ENCODE data around the gene KRT31. TPM values are rescaled to one million over a fixed set of nuclear protein-coding genes. Genes with fewer than 3 reads are reported as not detected.
"Not testable (repeated sequence)": the region's sequence is repeated elsewhere in the genome, so short reads cannot be mapped to it uniquely, and the experiment has no call there.

The KRT31 gene
- polyA plus RNA-seq, 4 donors, result not detected

GRCh38 chr17:41347869-41348760, 49.3 kb downstream of the KRT31 start:
- DNase-seq (ENCODE audit: low read depth in 4 of 4, low spot score in 2 of 4), result no peak

- DNase-seq (ENCODE audit: low read depth in 4 of 4, low spot score in 2 of 4), result not testable (repeated sequence)
Measured at GRCh38 chr17:41346421-41346820, 51.0 kb downstream of the KRT31 start.

- DNase-seq (ENCODE audit: low read depth in 4 of 4, low spot score in 2 of 4), result no peak
Measured at GRCh38 chr17:41345992-41346391, 51.4 kb downstream of the KRT31 start.

Other genes with a start within 250 kb of the KRT31 start
- not detected for gene KRTAP4-5, start 247.8 kb downstream of the KRT31 start, polyA plus RNA-seq (ENCODE audit: insufficient read length in 4 of 4)
- gene KRTAP4-4, start 236.9 kb downstream of the KRT31 start, polyA plus RNA-seq (ENCODE audit: insufficient read length in 4 of 4), result not detected
- not detected for gene KRTAP4-3, start 229.4 kb downstream of the KRT31 start, polyA plus RNA-seq (ENCODE audit: insufficient read length in 4 of 4)
- not detected for gene KRTAP4-2, start 219.4 kb downstream of the KRT31 start, polyA plus RNA-seq (ENCODE audit: insufficient read length in 4 of 4)
- not detected for gene KRTAP4-1, start 212.7 kb downstream of the KRT31 start, polyA plus RNA-seq (ENCODE audit: insufficient read length in 4 of 4)
- not detected for gene KRTAP9-1, start 207.7 kb downstream of the KRT31 start, polyA plus RNA-seq (ENCODE audit: insufficient read length in 4 of 4)
- gene KRTAP9-2, start 171.0 kb downstream of the KRT31 start, polyA plus RNA-seq (ENCODE audit: insufficient read length in 4 of 4), result not detected
- not detected for gene KRTAP9-3, start 165.2 kb downstream of the KRT31 start, polyA plus RNA-seq (ENCODE audit: insufficient read length in 4 of 4)
- gene KRTAP9-8, start 159.6 kb downstream of the KRT31 start, polyA plus RNA-seq (ENCODE audit: insufficient read length in 4 of 4), result not detected
- not detected for gene KRTAP9-4, start 147.9 kb downstream of the KRT31 start, polyA plus RNA-seq (ENCODE audit: insufficient read length in 4 of 4)
- not detected for gene KRTAP9-9, start 142.2 kb downstream of the KRT31 start, polyA plus RNA-seq (ENCODE audit: insufficient read length in 4 of 4)
- under 1 TPM in 3 of 4 donors, not detected in 1; 0.09 to 0.14 (median 0.10) TPM for gene KRTAP9-6, start 132.2 kb downstream of the KRT31 start, polyA plus RNA-seq (ENCODE audit: insufficient read length in 4 of 4)
- gene KRTAP9-7, start 121.9 kb downstream of the KRT31 start, polyA plus RNA-seq (ENCODE audit: insufficient read length in 4 of 4), result not detected
- gene KRTAP29-1, start 94.8 kb downstream of the KRT31 start, polyA plus RNA-seq (ENCODE audit: insufficient read length in 4 of 4), result not detected
- not detected for gene KRTAP16-1, start 88.3 kb downstream of the KRT31 start, polyA plus RNA-seq (ENCODE audit: insufficient read length in 4 of 4)
- not detected for gene KRTAP17-1, start 81.9 kb downstream of the KRT31 start, polyA plus RNA-seq (ENCODE audit: insufficient read length in 4 of 4)
- not detected for gene KRT33A, start 46.8 kb downstream of the KRT31 start, polyA plus RNA-seq (ENCODE audit: insufficient read length in 4 of 4)
- gene KRT33B, start 27.8 kb downstream of the KRT31 start, polyA plus RNA-seq (ENCODE audit: insufficient read length in 4 of 4), result not detected
- not detected for gene KRT34, start 15.3 kb downstream of the KRT31 start, polyA plus RNA-seq (ENCODE audit: insufficient read length in 4 of 4)
- not detected for gene KRT37, start 27.0 kb upstream of the KRT31 start, polyA plus RNA-seq (ENCODE audit: insufficient read length in 4 of 4)
- gene KRT38, start 43.4 kb upstream of the KRT31 start, polyA plus RNA-seq (ENCODE audit: insufficient read length in 4 of 4), result not detected
- not detected for gene KRT32, start 69.8 kb upstream of the KRT31 start, polyA plus RNA-seq (ENCODE audit: insufficient read length in 4 of 4)
- under 1 TPM in 2 of 4 donors, not detected in 2; 0.10 to 0.14 TPM for gene KRT35, start 83.5 kb upstream of the KRT31 start, polyA plus RNA-seq (ENCODE audit: insufficient read length in 4 of 4)
- gene KRT36, start 92.3 kb upstream of the KRT31 start, polyA plus RNA-seq (ENCODE audit: insufficient read length in 4 of 4), result not detected
- under 1 TPM; 0.31 to 0.93 (median 0.40) TPM for gene KRT13, start 108.0 kb upstream of the KRT31 start, polyA plus RNA-seq (ENCODE audit: insufficient read length in 4 of 4)
- 1 to 10 TPM in 2 of 4 donors, under 1 TPM in 2; 0.49 to 2.6 (median 1.2) TPM for gene KRT15, start 121.3 kb upstream of the KRT31 start, polyA plus RNA-seq (ENCODE audit: insufficient read length in 4 of 4)
- 100 to 1,000 TPM; 165 to 257 (median 212) TPM for gene KRT19, start 130.7 kb upstream of the KRT31 start, polyA plus RNA-seq (ENCODE audit: insufficient read length in 4 of 4)
- not detected for gene KRT9, start 174.5 kb upstream of the KRT31 start, polyA plus RNA-seq (ENCODE audit: insufficient read length in 4 of 4)
- gene KRT14, start 189.3 kb upstream of the KRT31 start, polyA plus RNA-seq (ENCODE audit: insufficient read length in 4 of 4), result under 1 TPM in 3 of 4 donors, not detected in 1; 0.16 to 0.70 (median 0.51) TPM
- gene KRT16, start 215.2 kb upstream of the KRT31 start, polyA plus RNA-seq (ENCODE audit: insufficient read length in 4 of 4), result not detected
- gene KRT17, start 227.0 kb upstream of the KRT31 start, polyA plus RNA-seq (ENCODE audit: insufficient read length in 4 of 4), result 1 to 10 TPM; 1.5 to 3.4 (median 1.7) TPM

Data from left renal cortex interstitium (tissue), 4 donors.